Stimulated activated memory B cell treated with anti-CD40 and anti-IgM and Interleukin-4, amounts not matched to agents 10 μg/mL and 1 μg/mL and 100 μg/mL, for 72 hours (primary cell): ENCODE results near the gene DCHS2.
A peak's percentile ranks its signal among the peaks of the same experiment; 100 is the strongest.

Experiments used
- ATAC-seq: fragments of 150-1000 bp; cut with Tn5 transposase; 2 replicates; pipeline ENCODE4 v1.10.0; 2021
- H3K27ac Mint-ChIP-seq: one replicate; pipeline ENCODE4 v1.8.0; 2022; ENCODE audit warnings: mild to moderate bottlenecking, mixed read lengths
- H3K27me3 Mint-ChIP-seq: one replicate; pipeline ENCODE4 v1.8.0; 2022; ENCODE audit warnings: mixed read lengths
- H3K36me3 Mint-ChIP-seq: one replicate; pipeline ENCODE4 v1.8.0; 2022; ENCODE audit warnings: mixed read lengths
- H3K4me1 Mint-ChIP-seq: one replicate; pipeline ENCODE4 v1.8.0; 2022; ENCODE audit warnings: mixed read lengths
- H3K4me3 Mint-ChIP-seq: one replicate; pipeline ENCODE4 v1.8.0; 2022; ENCODE audit warnings: mild to moderate bottlenecking, moderate library complexity, mixed read lengths
- H3K9me3 Mint-ChIP-seq: one replicate; pipeline ENCODE4 v1.8.0; 2022; ENCODE audit warnings: mixed read lengths

DCHS2 gene

DNA sequence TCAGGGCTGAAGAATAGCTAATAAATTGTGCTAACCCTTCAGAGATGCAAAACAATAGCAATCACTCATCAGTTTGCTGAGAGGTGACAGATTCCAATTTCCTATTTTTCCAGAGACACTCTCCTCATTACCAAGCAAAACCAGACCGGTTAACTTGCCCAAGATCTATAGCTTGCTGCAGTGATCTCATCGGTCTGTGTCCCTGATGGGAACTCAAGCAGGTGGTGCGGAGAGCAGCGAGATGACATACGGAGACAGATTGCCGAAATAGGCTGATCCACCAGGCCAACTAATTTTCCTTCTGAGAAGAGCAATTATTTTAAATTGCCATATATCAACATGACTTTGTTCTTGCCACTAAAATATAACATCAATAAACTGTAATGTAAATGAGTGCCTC is 10.5 kb upstream of the DCHS2 start:
- H3K36me3 Mint-ChIP-seq: no peaks in the 10 kb centered on the region

DNA sequence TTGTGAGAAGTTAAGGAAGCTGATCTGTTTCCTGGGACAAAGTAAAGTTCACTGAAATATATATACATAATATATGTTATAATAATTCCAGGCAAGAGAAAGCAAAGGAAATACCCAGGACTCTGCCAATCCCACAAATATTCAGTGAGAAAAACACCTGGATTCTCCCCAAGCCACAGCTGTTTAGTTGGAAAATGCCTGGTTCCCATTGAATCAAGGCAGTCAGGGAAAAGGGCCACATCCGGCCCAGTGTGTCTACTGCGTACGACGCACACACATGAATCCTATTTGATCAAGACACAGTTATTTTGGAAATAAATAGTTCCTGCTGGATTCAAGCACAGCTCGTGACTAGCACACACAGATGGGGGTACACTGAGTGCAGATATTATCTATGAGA is 6.3 kb upstream of the DCHS2 start:
- H3K4me1 Mint-ChIP-seq: no peaks in the 10 kb centered on the region
- peaks cover 42% of the 10 kb centered on the region for H3K27me3 Mint-ChIP-seq
- no peaks in the 10 kb centered on the region for H3K9me3 Mint-ChIP-seq
- H3K36me3 Mint-ChIP-seq: no peaks in the 10 kb centered on the region
- H3K27ac Mint-ChIP-seq: no peak overlapping the region
- no peak for ATAC-seq
- no peak overlapping the region for H3K4me3 Mint-ChIP-seq

More for the DNA sequence above, 10.5 kb upstream of the DCHS2 start:
- Mint-ChIP-seq H3K4me1 (no peaks in the 10 kb centered on the region), H3K27me3 (peaks cover 35% of the 10 kb centered on the region), H3K4me3 (no peak overlapping the region), H3K9me3 (no peaks in the 10 kb centered on the region), H3K27ac (no peak overlapping the region)
- no peak for ATAC-seq

- Mint-ChIP-seq H3K4me1 (peaks cover 17% of the 10 kb centered on the region), H3K27ac (no peak overlapping the region), H3K36me3 (no peaks in the 10 kb centered on the region), H3K9me3 (no peaks in the 10 kb centered on the region), H3K4me3 (no peak overlapping the region), H3K27me3 (peaks cover 63% of the 10 kb centered on the region)
- ATAC-seq: no peak
These were observed 4.3 kb upstream of the DCHS2 start for GRCh38 chr4:154495867-154496266.

DNA sequence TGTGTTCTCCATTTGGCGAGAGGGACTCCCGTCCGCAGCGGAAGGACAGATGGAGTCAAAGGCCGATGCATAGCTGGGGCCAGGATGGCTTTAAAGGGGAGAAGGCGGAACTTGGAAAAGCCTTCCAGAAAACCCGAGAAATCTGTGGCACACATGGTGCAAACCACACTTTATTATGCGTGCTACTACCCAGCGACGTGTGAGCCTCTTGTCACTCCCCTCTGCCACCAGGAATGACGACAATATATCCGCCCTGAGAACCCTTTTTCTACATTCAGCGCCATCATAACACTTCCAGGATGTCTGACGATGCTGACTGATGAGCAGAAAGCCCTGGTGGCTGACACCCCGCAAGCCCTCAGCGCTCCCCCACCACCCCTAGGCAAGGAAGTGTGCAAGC is 689 bp upstream of the DCHS2 start:
- ATAC-seq: no peak
- Mint-ChIP-seq H3K27me3 (peaks cover 74% of the 10 kb centered on the region), H3K4me1 (peaks cover 24% of the 10 kb centered on the region), H3K9me3 (no peaks in the 10 kb centered on the region), H3K36me3 (no peaks in the 10 kb centered on the region), H3K4me3 (peak overlapping the region; percentile 84), H3K27ac (no peak overlapping the region)

GRCh38 chr4:154490583-154491340 is 837 bp downstream of the DCHS2 start:
- ATAC-seq: peak; percentile 72
- Mint-ChIP-seq H3K27ac (peak overlapping the region; percentile 63), H3K9me3 (no peaks in the 10 kb centered on the region)

GRCh38 chr4:154490234-154490582 is 1.4 kb downstream of the DCHS2 start:
- H3K27ac Mint-ChIP-seq: no peak overlapping the region
- peaks cover 63% of the 10 kb centered on the region for H3K27me3 Mint-ChIP-seq
- ATAC-seq: no peak
- peaks cover 24% of the 10 kb centered on the region for H3K4me1 Mint-ChIP-seq
- no peaks in the 10 kb centered on the region for H3K9me3 Mint-ChIP-seq
- H3K4me3 Mint-ChIP-seq: peak overlapping the region; percentile 84
- H3K36me3 Mint-ChIP-seq: no peaks in the 10 kb centered on the region

More at GRCh38 chr4:154490583-154491340, 837 bp downstream of the DCHS2 start:
- peak overlapping the region; percentile 84 for H3K4me3 Mint-ChIP-seq
- peaks cover 67% of the 10 kb centered on the region for H3K27me3 Mint-ChIP-seq
- H3K4me1 Mint-ChIP-seq: peaks cover 24% of the 10 kb centered on the region
- H3K36me3 Mint-ChIP-seq: no peaks in the 10 kb centered on the region

DNA sequence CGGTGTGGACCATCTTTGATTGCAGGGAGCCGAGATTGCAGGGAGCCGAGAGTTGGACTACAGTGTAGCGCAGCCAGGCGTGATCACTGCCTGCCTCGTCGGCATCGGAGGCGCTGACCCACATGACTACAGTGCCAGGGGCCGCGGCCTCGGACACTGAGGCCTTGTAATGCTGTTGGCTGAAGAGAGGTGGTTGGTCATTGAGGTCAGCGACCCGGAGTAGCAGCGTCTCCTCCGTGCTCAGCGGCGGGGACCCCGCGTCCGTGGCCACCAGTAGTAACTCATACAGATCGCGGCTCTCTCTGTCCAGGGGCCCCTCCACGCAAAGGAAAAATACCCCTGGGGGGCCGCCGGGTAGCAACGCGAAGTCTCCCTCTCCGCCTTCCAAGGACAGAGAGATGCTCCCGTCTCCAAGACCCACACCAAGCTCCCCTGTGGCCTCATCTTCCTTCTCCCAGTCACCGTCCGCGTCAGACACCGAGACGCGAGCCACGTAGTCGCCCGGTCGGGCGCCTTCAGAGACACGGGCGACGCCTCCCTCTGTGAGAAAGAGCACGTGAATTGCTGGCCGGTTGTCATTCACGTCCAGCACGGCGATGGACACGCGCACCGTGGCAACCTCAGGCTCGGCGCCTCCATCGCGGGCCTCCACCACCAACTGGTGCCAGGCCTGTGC is 1.9 kb downstream of the DCHS2 start:
- Mint-ChIP-seq H3K9me3 (no peaks in the 10 kb centered on the region), H3K27me3 (peaks cover 63% of the 10 kb centered on the region)

GRCh38 chr4:154487145-154487544 is 4.5 kb downstream of the DCHS2 start:
- ATAC-seq: no peak
- Mint-ChIP-seq H3K36me3 (no peaks in the 10 kb centered on the region), H3K4me3 (no peak overlapping the region), H3K27me3 (peaks cover 40% of the 10 kb centered on the region), H3K4me1 (peaks cover 19% of the 10 kb centered on the region), H3K9me3 (no peaks in the 10 kb centered on the region), H3K27ac (no peak overlapping the region)

More for the DNA sequence above, 1.9 kb downstream of the DCHS2 start:
- no peak overlapping the region for H3K4me3 Mint-ChIP-seq
- no peak overlapping the region for H3K27ac Mint-ChIP-seq
- ATAC-seq: no peak
- no peaks in the 10 kb centered on the region for H3K36me3 Mint-ChIP-seq
- H3K4me1 Mint-ChIP-seq: peaks cover 24% of the 10 kb centered on the region

- no peak overlapping the region for H3K4me3 Mint-ChIP-seq
- H3K27ac Mint-ChIP-seq: no peak overlapping the region
- peaks cover 22% of the 10 kb centered on the region for H3K27me3 Mint-ChIP-seq
- no peaks in the 10 kb centered on the region for H3K9me3 Mint-ChIP-seq
- H3K36me3 Mint-ChIP-seq: no peaks in the 10 kb centered on the region
- H3K4me1 Mint-ChIP-seq: peaks cover under 1% of the 10 kb centered on the region
- peak; percentile 85 for ATAC-seq
These were observed 6.3 kb downstream of the DCHS2 start for GRCh38 chr4:154485127-154485773.

- Mint-ChIP-seq H3K27me3 (peaks cover 13% of the 10 kb centered on the region), H3K27ac (no peak overlapping the region), H3K9me3 (no peaks in the 10 kb centered on the region), H3K36me3 (no peaks in the 10 kb centered on the region), H3K4me1 (no peaks in the 10 kb centered on the region), H3K4me3 (no peak overlapping the region)
- ATAC-seq: peak; percentile 27
These were observed 13.1 kb downstream of the DCHS2 start for GRCh38 chr4:154478547-154478946.

DNA sequence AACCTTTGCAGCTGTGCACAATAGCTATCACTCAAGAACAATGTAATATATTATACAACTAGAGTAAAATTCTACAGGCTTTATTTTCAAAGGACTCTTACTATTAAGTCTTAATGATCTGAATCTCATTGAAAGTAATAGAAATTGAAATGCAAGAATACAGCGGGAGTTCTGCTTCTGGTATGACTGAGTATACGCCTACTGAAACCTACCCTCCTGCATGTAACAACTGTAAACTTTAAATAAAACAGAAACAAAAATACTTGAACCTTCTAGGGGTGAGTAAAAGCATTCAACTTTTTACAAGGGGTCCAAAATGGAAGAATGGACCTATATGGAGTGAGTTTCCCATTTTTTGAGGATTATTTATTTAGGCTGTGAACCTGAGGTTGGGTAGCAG is 13.5 kb downstream of the DCHS2 start:
- ATAC-seq: peak; percentile 45
- H3K9me3 Mint-ChIP-seq: no peaks in the 10 kb centered on the region
- no peak overlapping the region for H3K27ac Mint-ChIP-seq
- H3K36me3 Mint-ChIP-seq: no peaks in the 10 kb centered on the region
- H3K4me1 Mint-ChIP-seq: no peaks in the 10 kb centered on the region
- H3K4me3 Mint-ChIP-seq: no peak overlapping the region
- peaks cover 13% of the 10 kb centered on the region for H3K27me3 Mint-ChIP-seq

DNA sequence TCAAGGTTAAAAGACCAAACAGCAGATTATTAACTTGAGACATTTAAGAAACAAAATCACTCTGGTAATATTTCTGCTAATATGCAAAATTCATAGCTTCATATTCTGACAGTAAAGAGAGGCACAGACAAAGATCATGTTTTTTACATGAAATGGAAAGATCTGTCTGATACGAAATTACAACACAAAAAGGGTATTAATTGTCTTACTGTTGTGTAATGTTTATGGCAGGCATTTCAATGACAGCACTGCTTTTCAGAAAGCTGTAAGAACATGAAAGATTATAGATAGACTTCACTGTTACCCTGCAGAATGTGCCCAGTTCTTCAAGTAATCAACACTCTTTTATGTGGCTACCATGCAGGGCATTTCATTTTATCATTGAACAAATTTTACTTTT is 15.4 kb downstream of the DCHS2 start:
- H3K4me3 Mint-ChIP-seq: no peak overlapping the region
- H3K4me1 Mint-ChIP-seq: no peaks in the 10 kb centered on the region
- ATAC-seq: no peak
- H3K27me3 Mint-ChIP-seq: peaks cover 13% of the 10 kb centered on the region
- no peak overlapping the region for H3K27ac Mint-ChIP-seq
- no peaks in the 10 kb centered on the region for H3K9me3 Mint-ChIP-seq
- H3K36me3 Mint-ChIP-seq: no peaks in the 10 kb centered on the region

DNA sequence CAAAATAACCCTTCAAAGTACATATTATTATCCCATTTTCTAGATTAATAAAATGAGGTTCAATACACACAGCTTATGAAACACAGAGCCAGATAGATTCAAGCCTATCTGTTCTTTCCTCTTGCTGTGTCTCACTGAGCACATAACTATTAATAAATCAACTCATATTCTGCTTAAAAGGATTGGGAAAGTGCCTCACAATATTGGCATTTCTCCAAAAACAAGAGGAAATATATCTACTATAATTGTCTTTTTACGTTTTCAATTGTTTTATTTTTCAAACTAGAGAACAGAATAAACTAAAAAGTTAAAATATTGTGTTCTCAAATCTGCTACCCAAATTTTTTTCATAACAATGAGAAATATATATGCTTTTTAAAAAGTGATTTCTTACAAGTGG is 15.8 kb downstream of the DCHS2 start:
- Mint-ChIP-seq H3K36me3 (no peaks in the 10 kb centered on the region), H3K27ac (no peak overlapping the region), H3K4me1 (no peaks in the 10 kb centered on the region)

GRCh38 chr4:154473497-154473896 is 18.1 kb downstream of the DCHS2 start:
- Mint-ChIP-seq H3K27ac (no peak overlapping the region), H3K36me3 (no peaks in the 10 kb centered on the region), H3K4me3 (no peak overlapping the region), H3K4me1 (no peaks in the 10 kb centered on the region), H3K27me3 (peaks cover 24% of the 10 kb centered on the region), H3K9me3 (peaks cover 2% of the 10 kb centered on the region)
- no peak for ATAC-seq

More for the DNA sequence above, 15.8 kb downstream of the DCHS2 start:
- no peak for ATAC-seq
- Mint-ChIP-seq H3K9me3 (no peaks in the 10 kb centered on the region), H3K4me3 (no peak overlapping the region), H3K27me3 (peaks cover 13% of the 10 kb centered on the region)

- H3K4me1 Mint-ChIP-seq: no peaks in the 10 kb centered on the region
These were observed 18.7 kb downstream of the DCHS2 start for GRCh38 chr4:154472858-154473257.

More at GRCh38 chr4:154472858-154473257, 18.7 kb downstream of the DCHS2 start:
- H3K27me3 Mint-ChIP-seq: peaks cover 24% of the 10 kb centered on the region
- H3K4me3 Mint-ChIP-seq: no peak overlapping the region
- H3K27ac Mint-ChIP-seq: no peak overlapping the region
- no peak for ATAC-seq
- H3K9me3 Mint-ChIP-seq: peaks cover 2% of the 10 kb centered on the region
- no peaks in the 10 kb centered on the region for H3K36me3 Mint-ChIP-seq
